Glutamatergic neuron (in vitro differentiated cells): ENCODE data around the gene PIP5K1C. TPM values are rescaled to one million over a fixed set of nuclear protein-coding genes. Genes with fewer than 3 reads are reported as not detected.
A peak's percentile ranks its signal among the peaks of the same experiment; 100 is the strongest.

ENCODE experiments used
- DNase-seq: peaks from one replicate; pipeline ENCODE4 v3.0.0; 2022
- H3K27ac Mint-ChIP-seq: one replicate; pipeline ENCODE4 v1.8.0; 2020; ENCODE audit warnings: mild to moderate bottlenecking, mixed read lengths, inconsistent platforms; ENCODE audit not compliant: unreplicated experiment
- H3K27me3 Mint-ChIP-seq: one replicate; pipeline ENCODE4 v1.8.0; 2020; ENCODE audit warnings: mild to moderate bottlenecking, moderate library complexity, mixed read lengths, inconsistent platforms; ENCODE audit not compliant: unreplicated experiment
- H3K36me3 Mint-ChIP-seq: one replicate; pipeline ENCODE4 v1.8.0; 2020; ENCODE audit warnings: mild to moderate bottlenecking, mixed read lengths, inconsistent platforms; ENCODE audit not compliant: unreplicated experiment
- H3K4me1 Mint-ChIP-seq: one replicate; pipeline ENCODE4 v1.8.0; 2020; ENCODE audit warnings: mild to moderate bottlenecking, low read depth, mixed read lengths, inconsistent platforms; ENCODE audit not compliant: unreplicated experiment
- H3K4me3 Mint-ChIP-seq: one replicate; pipeline ENCODE4 v1.8.0; 2020; ENCODE audit warnings: mild to moderate bottlenecking, mixed read lengths, inconsistent platforms; ENCODE audit not compliant: unreplicated experiment
- H3K9me3 Mint-ChIP-seq: one replicate; pipeline ENCODE4 v1.8.0; 2020; ENCODE audit warnings: mild to moderate bottlenecking, moderate library complexity, mixed read lengths, inconsistent platforms; ENCODE audit not compliant: unreplicated experiment
- CTCF ChIP-seq: fragments of 200-600 bp; sonication (generic); IDR thresholded peaks from one replicate; pipeline ENCODE4 v1.5.0; 2021; ENCODE audit not compliant: partially characterized antibody, unreplicated experiment
- long read RNA-seq: library from polyadenylated mRNA; unstranded; transcript quantifications from one replicate; pipeline ENCODE4 v2.0.0, GENCODE V29; 2020; ENCODE audit not compliant: unreplicated experiment
- total RNA-seq: library from RNA; stranded (reverse); fragmentation: NEBNext Ultra II Directional; extraction: Animal tissue kit (Norgen Biotek cat#: 25700); gene quantifications from one replicate; pipeline ENCODE4 v1.2.1, GENCODE V29; 2021; ENCODE audit not compliant: unreplicated experiment

The PIP5K1C gene
- 169 TPM for total RNA-seq
- long read RNA-seq, full-length matches to known transcripts = 5 of 18 reads
- long read RNA-seq, partial matches to known transcripts = 1 of 18 reads
- long read RNA-seq, other reads (novel, unspliced or antisense) = 12 of 18 reads

- TF ChIP-seq CTCF = peak; percentile 65
- H3K27me3 Mint-ChIP-seq = no peaks in the 10 kb centered on the region
- H3K9me3 Mint-ChIP-seq = peaks cover 7% of the 10 kb centered on the region
- no peaks in the 10 kb centered on the region for H3K36me3 Mint-ChIP-seq
- H3K4me1 Mint-ChIP-seq = peaks cover 6% of the 10 kb centered on the region
- peak within 1 kb of the TSS; percentile 92 for H3K4me3 Mint-ChIP-seq
- peak; percentile 98 for DNase-seq
- H3K27ac Mint-ChIP-seq = peak within 1 kb of the TSS; percentile 79
Observed at GRCh38 chr19:3700242-3701032, at the start of gene PIP5K1C. Gene PIP5K1C, minus strand, starts transcription at chr19:3700468. Its CDS starts 78 bp downstream, at chr19:3700390.

- Mint-ChIP-seq H3K9me3 (no peaks in the 10 kb centered on the region), H3K27ac (no peak overlapping the region), H3K36me3 (no peaks in the 10 kb centered on the region), H3K4me3 (no peak overlapping the region), H3K4me1 (no peaks in the 10 kb centered on the region), H3K27me3 (peaks cover 3% of the 10 kb centered on the region)
- no peak for DNase-seq
- TF ChIP-seq CTCF = no peak
Observed at GRCh38 chr19:3748965-3749364, 48.7 kb upstream of the PIP5K1C start.

- peaks cover 3% of the 10 kb centered on the region for H3K27me3 Mint-ChIP-seq
- H3K9me3 Mint-ChIP-seq = no peaks in the 10 kb centered on the region
- no peak for TF ChIP-seq CTCF
- H3K36me3 Mint-ChIP-seq = no peaks in the 10 kb centered on the region
- no peak overlapping the region for H3K27ac Mint-ChIP-seq
- no peak for DNase-seq
- H3K4me1 Mint-ChIP-seq = no peaks in the 10 kb centered on the region
- no peak overlapping the region for H3K4me3 Mint-ChIP-seq
Observed at GRCh38 chr19:3746371-3747056, 46.2 kb upstream of the PIP5K1C start.

- Mint-ChIP-seq H3K4me1 (no peaks in the 10 kb centered on the region), H3K27me3 (peaks cover 3% of the 10 kb centered on the region), H3K36me3 (no peaks in the 10 kb centered on the region), H3K4me3 (no peak overlapping the region), H3K27ac (no peak overlapping the region), H3K9me3 (no peaks in the 10 kb centered on the region)
- no peak for DNase-seq
- no peak for TF ChIP-seq CTCF
Observed at GRCh38 chr19:3745363-3746045, 45.2 kb upstream of the PIP5K1C start.
